Posterior cingulate gyrus (tissue), 11 donors: ENCODE results near the gene R3HCC1L.
A peak's percentile ranks its signal among the peaks of the same experiment; 100 is the strongest.
"Not testable (repeated sequence)": the region's sequence is repeated elsewhere in the genome, so short reads cannot be mapped to it uniquely, and the experiment has no call there.

Source experiments
- DNase-seq, 10 donors: peaks; one replicate each; pipeline versions ENCODE4 v3.0.0 to v3.0.0-alpha.2; 2020 to 2021; ENCODE audit warnings: mixed read lengths in 3 of 10
- intact Hi-C: fragments of 100-400 bp; cut with DNase I; formaldehyde crosslinking; loops from one replicate; pipeline ENCODE4 v1.15.1; 2023

The R3HCC1L gene

GRCh38 chr10:98224996-98225395 is 90.5 kb downstream of the R3HCC1L start:
- intact Hi-C loops, result no loop called here
- DNase-seq, result no peak

GRCh38 chr10:98226508-98227144 is 92.2 kb downstream of the R3HCC1L start:
- no peak for DNase-seq
- intact Hi-C loops, result no loop called here

GRCh38 chr10:98227713-98228112 is 93.3 kb downstream of the R3HCC1L start:
- DNase-seq, intact Hi-C loops: not testable (repeated sequence)

- DNase-seq, intact Hi-C loops: not testable (repeated sequence)
Measured at GRCh38 chr10:98228266-98228665, 93.8 kb downstream of the R3HCC1L start.

- intact Hi-C loops, result no loop called here
- no peak for DNase-seq
Measured at GRCh38 chr10:98231417-98231816, 97.0 kb downstream of the R3HCC1L start.

GRCh38 chr10:98235846-98236245 is 101.4 kb downstream of the R3HCC1L start:
- intact Hi-C loops, result no loop called here
- DNase-seq, result no peak

- intact Hi-C loops, result no loop called here
Measured at GRCh38 chr10:98236862-98237261, 102.4 kb downstream of the R3HCC1L start.

GRCh38 chr10:98238391-98238790 is 103.9 kb downstream of the R3HCC1L start:
- intact Hi-C loops, result no loop called here
- DNase-seq, result no peak

More at GRCh38 chr10:98236862-98237261, 102.4 kb downstream of the R3HCC1L start:
- DNase-seq, result peak in 1 of 10 donors; percentile 39

- no peak for DNase-seq
- intact Hi-C loops, result loop anchor here (5.0 kb wide), 1 partner anchor 152 kb away; no protein-coding TSS in a partner anchor
Measured at GRCh38 chr10:98240524-98240923, 106.1 kb downstream of the R3HCC1L start.

GRCh38 chr10:98242823-98243222 is 108.4 kb downstream of the R3HCC1L start:
- intact Hi-C loops, result loop anchor here (1.0 to 5.0 kb wide), 2 partner anchors 66 to 149 kb away; no protein-coding TSS in a partner anchor
- no peak for DNase-seq

GRCh38 chr10:98244141-98244540 is 109.7 kb downstream of the R3HCC1L start:
- DNase-seq, result no peak
- intact Hi-C loops, result loop anchor here (5.0 kb wide), 1 partner anchor 148 kb away; no protein-coding TSS in a partner anchor

GRCh38 chr10:98244586-98244985 is 110.1 kb downstream of the R3HCC1L start:
- peak in 1 of 10 donors; percentile 45 for DNase-seq
- intact Hi-C loops, result loop anchor here (5.0 kb wide), 1 partner anchor 148 kb away; no protein-coding TSS in a partner anchor

GRCh38 chr10:98246911-98247805 is 112.7 kb downstream of the R3HCC1L start:
- intact Hi-C loops, result no loop called here
- DNase-seq, result no peak

GRCh38 chr10:98248018-98248417 is 113.6 kb downstream of the R3HCC1L start:
- intact Hi-C loops, result no loop called here
- DNase-seq, result no peak

- DNase-seq, result no peak
- intact Hi-C loops, result no loop called here
Measured at GRCh38 chr10:98249134-98249533, 114.7 kb downstream of the R3HCC1L start.

- intact Hi-C loops, result no loop called here
- no peak for DNase-seq
Measured at GRCh38 chr10:98251399-98251798, 116.9 kb downstream of the R3HCC1L start.

GRCh38 chr10:98252464-98252863 is 118.0 kb downstream of the R3HCC1L start:
- peak in 1 of 10 donors; percentile 49 for DNase-seq
- intact Hi-C loops, result no loop called here

- DNase-seq, result peak in 3 of 10 donors; percentile 29 to 90 (median 82)
- intact Hi-C loops, result no loop called here
Measured at GRCh38 chr10:98253499-98253898, 119.0 kb downstream of the R3HCC1L start.

- peak in 1 of 10 donors; percentile 52 for DNase-seq
- intact Hi-C loops, result no loop called here
Measured at GRCh38 chr10:98254234-98254974, 119.9 kb downstream of the R3HCC1L start.

GRCh38 chr10:98255146-98255877 is 120.9 kb downstream of the R3HCC1L start:
- DNase-seq, result peak in 1 of 10 donors; percentile 62
- intact Hi-C loops, result no loop called here
